VCaP (cell line): ENCODE data around the gene PCDHB7.
"Not testable (repeated sequence)": the region's sequence is repeated elsewhere in the genome, so short reads cannot be mapped to it uniquely, and the experiment has no call there.

Experiments used
- H3K27ac ChIP-seq: fragments of 450-650 bp; 2 replicates; pipeline ENCODE4 v1.5.1; 2017
- TF ChIP-seq, protein P1 (sequence below): fragments of 450-650 bp; conservative IDR thresholded peaks from 2 replicates; pipeline ENCODE4 v1.5.1; 2017; ENCODE audit warnings: mild to moderate bottlenecking, moderate library complexity

The PCDHB7 gene

DNA sequence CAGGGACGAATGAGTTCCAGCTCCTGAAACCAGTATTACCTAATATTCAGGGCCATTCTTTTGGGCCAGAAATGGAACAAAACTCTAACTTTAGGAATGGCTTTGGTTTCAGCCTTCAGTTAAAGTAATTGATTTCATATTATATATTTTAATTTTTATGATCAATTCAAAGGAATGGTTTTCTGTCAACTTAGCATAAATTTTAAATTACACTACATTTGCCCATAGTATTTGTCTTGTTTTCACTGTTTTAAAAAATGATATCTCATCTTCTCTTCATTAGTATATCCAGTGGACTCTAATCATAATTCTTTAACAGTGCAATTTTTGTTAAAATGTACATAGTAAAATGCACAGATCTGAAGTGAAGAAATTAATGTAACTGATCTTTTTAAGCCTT lies 7.9 kb downstream of the PCDHB7 start:
- TF ChIP-seq, protein P1, sequence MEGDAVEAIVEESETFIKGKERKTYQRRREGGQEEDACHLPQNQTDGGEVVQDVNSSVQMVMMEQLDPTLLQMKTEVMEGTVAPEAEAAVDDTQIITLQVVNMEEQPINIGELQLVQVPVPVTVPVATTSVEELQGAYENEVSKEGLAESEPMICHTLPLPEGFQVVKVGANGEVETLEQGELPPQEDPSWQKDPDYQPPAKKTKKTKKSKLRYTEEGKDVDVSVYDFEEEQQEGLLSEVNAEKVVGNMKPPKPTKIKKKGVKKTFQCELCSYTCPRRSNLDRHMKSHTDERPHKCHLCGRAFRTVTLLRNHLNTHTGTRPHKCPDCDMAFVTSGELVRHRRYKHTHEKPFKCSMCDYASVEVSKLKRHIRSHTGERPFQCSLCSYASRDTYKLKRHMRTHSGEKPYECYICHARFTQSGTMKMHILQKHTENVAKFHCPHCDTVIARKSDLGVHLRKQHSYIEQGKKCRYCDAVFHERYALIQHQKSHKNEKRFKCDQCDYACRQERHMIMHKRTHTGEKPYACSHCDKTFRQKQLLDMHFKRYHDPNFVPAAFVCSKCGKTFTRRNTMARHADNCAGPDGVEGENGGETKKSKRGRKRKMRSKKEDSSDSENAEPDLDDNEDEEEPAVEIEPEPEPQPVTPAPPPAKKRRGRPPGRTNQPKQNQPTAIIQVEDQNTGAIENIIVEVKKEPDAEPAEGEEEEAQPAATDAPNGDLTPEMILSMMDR, result no peak
- no peak overlapping the region for H3K27ac ChIP-seq

DNA sequence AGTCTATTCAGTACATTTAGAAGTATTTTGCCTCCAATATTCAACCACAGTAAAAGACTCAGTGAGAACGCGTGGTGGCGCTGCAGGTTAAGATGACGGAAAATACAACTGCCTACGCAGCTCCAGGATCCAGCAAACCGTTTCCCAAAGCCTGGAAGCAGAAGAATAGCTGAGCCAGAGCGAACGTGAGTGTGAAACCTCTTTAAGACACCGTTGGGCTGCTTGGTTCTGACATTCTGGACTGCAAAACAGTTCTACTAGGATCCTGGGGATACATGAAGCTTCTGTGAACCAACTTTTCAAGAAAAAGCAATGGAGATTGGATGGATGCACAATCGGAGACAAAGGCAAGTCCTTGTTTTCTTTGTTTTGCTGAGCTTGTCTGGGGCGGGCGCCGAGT lies 9.8 kb downstream of the PCDHB7 start, which contains the start of gene PCDHB16:
TSS of gene PCDHB16 (plus strand) at position 140 of the 400 bp plus-strand sequence. CDS start at position 313, 173 bp downstream.
- TF ChIP-seq, protein P1, result peak; percentile 74
- no peak within 1 kb of the TSS for H3K27ac ChIP-seq

DNA sequence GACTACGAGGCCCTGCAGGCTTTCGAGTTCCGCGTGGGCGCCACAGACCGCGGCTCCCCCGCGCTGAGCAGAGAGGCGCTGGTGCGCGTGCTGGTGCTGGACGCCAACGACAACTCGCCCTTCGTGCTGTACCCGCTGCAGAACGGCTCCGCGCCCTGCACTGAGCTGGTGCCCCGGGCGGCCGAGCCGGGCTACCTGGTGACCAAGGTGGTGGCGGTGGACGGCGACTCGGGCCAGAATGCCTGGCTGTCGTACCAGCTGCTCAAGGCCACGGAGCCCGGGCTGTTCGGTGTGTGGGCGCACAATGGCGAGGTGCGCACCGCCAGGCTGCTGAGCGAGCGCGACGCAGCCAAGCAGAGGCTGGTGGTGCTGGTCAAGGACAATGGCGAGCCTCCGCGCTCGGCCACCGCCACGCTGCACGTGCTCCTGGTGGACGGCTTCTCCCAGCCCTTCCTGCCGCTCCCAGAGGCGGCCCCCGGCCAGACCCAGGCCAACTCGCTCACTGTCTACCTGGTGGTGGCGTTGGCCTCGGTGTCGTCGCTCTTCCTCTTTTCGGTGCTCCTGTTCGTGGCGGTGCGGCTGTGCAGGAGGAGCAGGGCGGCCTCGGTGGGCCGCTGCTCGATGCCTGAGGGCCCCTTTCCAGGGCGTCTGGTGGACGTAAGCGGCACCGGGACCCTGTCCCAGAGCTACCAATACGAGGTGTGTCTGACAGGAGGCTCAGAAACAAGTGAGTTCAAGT lies 11.8 kb downstream of the PCDHB7 start:
- H3K27ac ChIP-seq, result not testable (repeated sequence)

DNA sequence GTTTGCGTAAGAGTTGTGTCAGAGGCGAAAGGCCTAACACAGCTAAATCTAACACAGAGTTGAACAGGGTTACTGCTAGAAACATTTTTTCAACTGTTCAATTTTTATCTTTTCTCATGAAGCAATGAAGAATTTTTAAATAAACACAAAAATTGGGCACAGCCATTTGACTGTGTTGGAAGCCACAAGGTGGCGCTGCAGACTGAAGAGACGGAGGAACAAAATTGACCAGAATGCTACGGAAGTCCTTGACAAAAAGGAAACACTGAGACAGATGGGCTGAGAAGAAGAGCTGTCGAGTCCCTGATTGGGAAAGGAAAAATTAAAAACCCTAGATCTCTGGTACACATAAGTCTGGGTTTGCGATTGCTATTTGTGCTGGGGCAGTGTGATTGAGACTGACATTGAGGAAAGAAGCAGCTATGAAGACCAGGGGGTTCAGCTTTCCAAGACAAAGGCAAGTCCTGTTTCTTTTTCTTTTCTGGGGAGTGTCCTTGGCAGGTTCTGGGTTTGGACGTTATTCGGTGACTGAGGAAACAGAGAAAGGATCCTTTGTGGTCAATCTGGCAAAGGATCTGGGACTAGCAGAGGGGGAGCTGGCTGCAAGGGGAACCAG lies 14.6 kb downstream of the PCDHB7 start, which contains the start of gene PCDHB9:
TSS of gene PCDHB9 (plus strand) at position 265 of the 616 bp plus-strand sequence. CDS start at position 423, 158 bp downstream.
- TF ChIP-seq, protein P1, result peak; percentile 86
- no peak within 1 kb of the TSS for H3K27ac ChIP-seq

DNA sequence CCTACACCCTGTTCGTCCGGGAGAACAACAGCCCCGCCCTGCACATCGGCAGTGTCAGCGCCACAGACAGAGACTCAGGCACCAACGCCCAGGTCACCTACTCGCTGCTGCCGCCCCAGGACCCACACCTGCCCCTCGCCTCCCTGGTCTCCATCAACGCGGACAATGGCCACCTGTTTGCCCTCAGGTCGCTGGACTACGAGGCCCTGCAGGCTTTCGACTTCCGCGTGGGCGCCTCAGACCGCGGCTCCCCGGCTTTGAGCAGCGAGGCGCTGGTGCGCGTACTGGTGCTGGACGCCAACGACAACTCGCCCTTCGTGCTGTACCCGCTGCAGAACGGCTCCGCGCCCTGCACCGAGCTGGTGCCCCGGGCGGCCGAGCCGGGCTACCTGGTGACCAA lies 16.2 kb downstream of the PCDHB7 start:
- H3K27ac ChIP-seq, result not testable (repeated sequence)

DNA sequence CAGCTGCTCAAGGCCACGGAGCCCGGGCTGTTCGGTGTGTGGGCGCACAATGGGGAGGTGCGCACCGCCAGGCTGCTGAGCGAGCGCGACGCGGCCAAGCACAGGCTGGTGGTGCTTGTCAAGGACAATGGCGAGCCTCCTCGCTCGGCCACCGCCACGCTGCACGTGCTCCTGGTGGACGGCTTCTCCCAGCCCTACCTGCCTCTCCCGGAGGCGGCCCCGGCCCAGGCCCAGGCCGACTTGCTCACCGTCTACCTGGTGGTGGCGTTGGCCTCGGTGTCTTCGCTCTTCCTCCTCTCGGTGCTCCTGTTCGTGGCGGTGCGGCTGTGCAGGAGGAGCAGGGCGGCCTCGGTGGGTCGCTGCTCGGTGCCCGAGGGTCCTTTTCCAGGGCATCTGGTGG lies 16.7 kb downstream of the PCDHB7 start:
- not testable (repeated sequence) for H3K27ac ChIP-seq

DNA sequence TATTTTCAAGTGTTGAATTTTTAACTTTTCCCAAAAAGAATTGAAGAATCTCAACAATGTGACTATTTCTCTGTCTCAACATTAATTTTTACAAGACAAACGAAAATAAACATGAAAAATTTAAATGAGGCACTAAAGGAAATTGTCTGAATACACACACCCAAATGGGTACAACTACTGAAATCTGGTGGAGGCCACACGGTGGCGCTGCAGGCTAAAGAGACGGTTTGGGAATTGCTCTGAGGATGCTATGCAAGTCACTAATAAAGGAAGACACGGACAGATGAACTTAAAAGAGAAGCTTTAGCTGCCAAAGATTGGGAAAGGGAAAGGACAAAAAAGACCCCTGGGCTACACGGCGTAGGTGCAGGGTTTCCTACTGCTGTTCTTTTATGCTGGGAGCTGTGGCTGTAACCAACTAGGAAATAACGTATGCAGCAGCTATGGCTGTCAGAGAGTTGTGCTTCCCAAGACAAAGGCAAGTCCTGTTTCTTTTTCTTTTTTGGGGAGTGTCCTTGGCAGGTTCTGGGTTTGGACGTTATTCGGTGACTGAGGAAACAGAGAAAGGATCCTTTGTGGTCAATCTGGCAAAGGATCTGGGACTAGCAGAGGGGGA lies 19.8 kb downstream of the PCDHB7 start, which contains the start of gene PCDHB10:
TSS of gene PCDHB10 (plus strand) at position 244 of the 616 bp plus-strand sequence. CDS start at position 444, 200 bp downstream.
- peak within 1 kb of the TSS; percentile 42; the same call in 1 of the 2 replicates for H3K27ac ChIP-seq
- TF ChIP-seq, protein P1, result peak; percentile 91

DNA sequence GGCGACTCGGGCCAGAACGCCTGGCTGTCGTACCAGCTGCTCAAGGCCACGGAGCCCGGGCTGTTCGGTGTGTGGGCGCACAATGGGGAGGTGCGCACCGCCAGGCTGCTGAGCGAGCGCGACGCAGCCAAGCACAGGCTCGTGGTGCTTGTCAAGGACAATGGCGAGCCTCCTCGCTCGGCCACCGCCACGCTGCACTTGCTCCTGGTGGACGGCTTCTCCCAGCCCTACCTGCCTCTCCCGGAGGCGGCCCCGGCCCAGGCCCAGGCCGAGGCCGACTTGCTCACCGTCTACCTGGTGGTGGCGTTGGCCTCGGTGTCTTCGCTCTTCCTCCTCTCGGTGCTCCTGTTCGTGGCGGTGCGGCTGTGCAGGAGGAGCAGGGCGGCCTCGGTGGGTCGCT lies 21.9 kb downstream of the PCDHB7 start:
- H3K27ac ChIP-seq, result not testable (repeated sequence)

DNA sequence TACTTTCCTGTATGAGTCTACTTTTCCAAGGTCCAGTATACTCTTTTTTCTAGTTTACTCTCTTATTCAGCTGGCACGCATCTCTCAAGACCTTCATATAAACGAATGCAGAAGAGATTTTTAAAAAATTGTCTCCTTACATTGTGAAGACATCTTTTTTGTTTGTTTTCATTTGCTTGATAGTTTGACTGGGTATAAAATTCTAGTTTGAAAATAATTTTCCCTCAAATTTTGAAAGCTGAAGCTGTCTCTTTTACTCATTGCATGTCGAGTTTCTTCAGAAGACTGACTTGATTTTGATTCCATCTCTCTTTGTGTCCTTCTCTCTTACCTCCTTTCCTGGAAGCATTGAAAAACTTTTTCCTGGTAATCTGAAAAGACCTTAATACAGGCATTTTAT lies 23.9 kb downstream of the PCDHB7 start:
- H3K27ac ChIP-seq, result no peak overlapping the region
- TF ChIP-seq, protein P1, result no peak
